Stomach (tissue), 4 donors: ENCODE results near the gene CCNF.

ENCODE experiments used
- EP300 ChIP-seq: sonication (generic); formaldehyde crosslinking; IDR thresholded peaks from one replicate; pipeline ENCODE4 v1.6.1; 2017; ENCODE audit warnings: antibody characterized with exemption
- POLR2A ChIP-seq, 4 donors: fragments of 450-650 bp; IDR thresholded peaks; one replicate each; pipeline ENCODE4 v1.6.1; 2016; ENCODE audit warnings: antibody characterized with exemption in 4 of 4, control low read depth in 2 of 4, mild to moderate bottlenecking in 1 of 4, moderate library complexity in 1 of 4
- POLR2AphosphoS5 ChIP-seq, 3 donors: sonication (generic); formaldehyde crosslinking; IDR thresholded peaks; one replicate each; pipeline ENCODE4 v1.6.1; 2016; ENCODE audit warnings: antibody characterized with exemption in 3 of 3
- TF ChIP-seq, protein P1 (sequence below), 7 experiments: fragments of 450-650 bp in 4 of 7; fragments of 200-600 bp in 3 of 7; sonication (generic) in 3 of 7; IDR thresholded peaks; one replicate each; pipeline ENCODE4 v1.5.1; 2016 to 2019; ENCODE audit warnings: antibody characterized with exemption in 7 of 7, control low read depth in 2 of 7, mild to moderate bottlenecking in 1 of 7

DNA sequence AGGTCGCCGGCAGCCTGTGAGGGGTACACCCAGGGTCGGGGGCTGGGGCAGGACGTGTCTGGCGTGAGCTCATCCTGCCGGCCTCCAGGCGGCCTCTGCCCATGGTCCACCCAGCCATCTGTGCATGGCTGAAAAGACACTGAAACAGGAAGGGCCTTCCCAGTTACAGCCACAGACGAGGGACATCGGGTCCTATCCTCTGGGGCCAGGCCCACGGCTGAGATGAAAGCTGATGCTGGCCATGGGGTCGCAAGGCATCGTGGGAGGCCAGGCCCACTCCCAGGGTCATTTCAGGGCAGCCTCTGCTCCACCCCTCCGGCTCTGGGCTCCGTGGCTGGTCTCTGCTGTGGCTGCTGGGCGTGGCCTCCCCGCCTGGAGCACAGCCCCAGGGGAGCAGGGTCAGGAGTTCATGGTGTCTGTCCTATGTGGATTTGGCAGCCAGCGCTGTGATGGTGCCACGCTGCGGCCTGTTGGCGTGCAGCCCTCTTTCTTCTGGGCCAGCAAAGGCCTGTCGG lies 67.9 kb downstream of the CCNF start:
- TF ChIP-seq, protein P1, sequence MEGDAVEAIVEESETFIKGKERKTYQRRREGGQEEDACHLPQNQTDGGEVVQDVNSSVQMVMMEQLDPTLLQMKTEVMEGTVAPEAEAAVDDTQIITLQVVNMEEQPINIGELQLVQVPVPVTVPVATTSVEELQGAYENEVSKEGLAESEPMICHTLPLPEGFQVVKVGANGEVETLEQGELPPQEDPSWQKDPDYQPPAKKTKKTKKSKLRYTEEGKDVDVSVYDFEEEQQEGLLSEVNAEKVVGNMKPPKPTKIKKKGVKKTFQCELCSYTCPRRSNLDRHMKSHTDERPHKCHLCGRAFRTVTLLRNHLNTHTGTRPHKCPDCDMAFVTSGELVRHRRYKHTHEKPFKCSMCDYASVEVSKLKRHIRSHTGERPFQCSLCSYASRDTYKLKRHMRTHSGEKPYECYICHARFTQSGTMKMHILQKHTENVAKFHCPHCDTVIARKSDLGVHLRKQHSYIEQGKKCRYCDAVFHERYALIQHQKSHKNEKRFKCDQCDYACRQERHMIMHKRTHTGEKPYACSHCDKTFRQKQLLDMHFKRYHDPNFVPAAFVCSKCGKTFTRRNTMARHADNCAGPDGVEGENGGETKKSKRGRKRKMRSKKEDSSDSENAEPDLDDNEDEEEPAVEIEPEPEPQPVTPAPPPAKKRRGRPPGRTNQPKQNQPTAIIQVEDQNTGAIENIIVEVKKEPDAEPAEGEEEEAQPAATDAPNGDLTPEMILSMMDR (IDR thresholded peaks at IDR 0.05): no peak
- TF ChIP-seq POLR2A (IDR thresholded peaks at IDR 0.05): no peak
- no peak for TF ChIP-seq POLR2AphosphoS5 (IDR thresholded peaks at IDR 0.05)
- no peak for TF ChIP-seq EP300
